ENCODE results near the gene NUP205. TPM values are rescaled to one million over a fixed set of nuclear protein-coding genes. Genes with fewer than 3 reads are reported as not detected.

Gene NUP205
- total RNA-seq, 1 experiment from 2014 or later = 75.1 TPM

- peaks cover 4% of the 10 kb centered on the region for H3K36me3 Mint-ChIP-seq (ENCODE audit: insufficient read depth, unreplicated experiment)
- DNase-seq = no peak
- intact Hi-C loops (cut with micrococcal nuclease; ENCODE audit: unreplicated experiment) = no loop called here
- no peak for TF ChIP-seq CTCF (IDR thresholded peaks at IDR 0.05; ENCODE audit: unreplicated experiment)
- H3K9me3 Mint-ChIP-seq (ENCODE audit: low read depth, unreplicated experiment) = no peaks in the 10 kb centered on the region
- BruUV-seq (replicated peaks) = no TSS peak
- CTCF ChIA-PET = no interaction called here
- H3K4me3 Mint-ChIP-seq (ENCODE audit: low read depth, unreplicated experiment) = no peak overlapping the region
- H3K27ac Mint-ChIP-seq (ENCODE audit: unreplicated experiment) = no peak overlapping the region
- peaks cover 10% of the 10 kb centered on the region for H3K4me1 Mint-ChIP-seq (ENCODE audit: low read depth, unreplicated experiment)
- no peaks in the 10 kb centered on the region for H3K27me3 Mint-ChIP-seq (ENCODE audit: unreplicated experiment)
Observed at GRCh38 chr7:135681762-135682161, 124.0 kb downstream of the NUP205 start.

- H3K36me3 Mint-ChIP-seq (ENCODE audit: insufficient read depth, unreplicated experiment) = peaks cover 4% of the 10 kb centered on the region
- CTCF ChIA-PET = interaction anchor here (0.6 kb wide), 1 partner anchor 199 kb away, joined by 3 read pairs; no protein-coding TSS in a partner anchor
- H3K27ac Mint-ChIP-seq (ENCODE audit: unreplicated experiment) = no peak overlapping the region
Observed at GRCh38 chr7:135682191-135682590, 124.5 kb downstream of the NUP205 start.

GRCh38 chr7:135683609-135684008, 125.9 kb downstream of the NUP205 start:
- CTCF ChIA-PET = interaction anchor here (0.7 kb wide), 1 partner anchor 216 kb away, joined by 6 read pairs; no protein-coding TSS in a partner anchor

More at GRCh38 chr7:135682191-135682590, 124.5 kb downstream of the NUP205 start:
- Mint-ChIP-seq H3K4me3 (ENCODE audit: low read depth, unreplicated experiment) (no peak overlapping the region), H3K4me1 (ENCODE audit: low read depth, unreplicated experiment) (peaks cover 10% of the 10 kb centered on the region), H3K9me3 (ENCODE audit: low read depth, unreplicated experiment) (no peaks in the 10 kb centered on the region), H3K27me3 (ENCODE audit: unreplicated experiment) (no peaks in the 10 kb centered on the region)
- BruUV-seq (replicated peaks) = no TSS peak
- no peak for DNase-seq
- intact Hi-C loops (cut with micrococcal nuclease; ENCODE audit: unreplicated experiment) = no loop called here
- no peak for TF ChIP-seq CTCF (IDR thresholded peaks at IDR 0.05; ENCODE audit: unreplicated experiment)

GRCh38 chr7:135684136-135684535, 126.4 kb downstream of the NUP205 start:
- DNase-seq = no peak
- intact Hi-C loops (cut with micrococcal nuclease; ENCODE audit: unreplicated experiment) = no loop called here
- Mint-ChIP-seq H3K9me3 (ENCODE audit: low read depth, unreplicated experiment) (no peaks in the 10 kb centered on the region), H3K27ac (ENCODE audit: unreplicated experiment) (no peak overlapping the region), H3K27me3 (ENCODE audit: unreplicated experiment) (no peaks in the 10 kb centered on the region), H3K4me1 (ENCODE audit: low read depth, unreplicated experiment) (peaks cover 3% of the 10 kb centered on the region), H3K36me3 (ENCODE audit: insufficient read depth, unreplicated experiment) (peaks cover 4% of the 10 kb centered on the region), H3K4me3 (ENCODE audit: low read depth, unreplicated experiment) (no peak overlapping the region)
- BruUV-seq (replicated peaks) = no TSS peak
- TF ChIP-seq CTCF (IDR thresholded peaks at IDR 0.05; ENCODE audit: unreplicated experiment) = no peak
- CTCF ChIA-PET = no interaction called here

More at GRCh38 chr7:135683609-135684008, 125.9 kb downstream of the NUP205 start:
- intact Hi-C loops (cut with micrococcal nuclease; ENCODE audit: unreplicated experiment) = no loop called here
- TF ChIP-seq CTCF (IDR thresholded peaks at IDR 0.05; ENCODE audit: unreplicated experiment) = no peak
- BruUV-seq (replicated peaks) = no TSS peak
- Mint-ChIP-seq H3K27ac (ENCODE audit: unreplicated experiment) (no peak overlapping the region), H3K27me3 (ENCODE audit: unreplicated experiment) (no peaks in the 10 kb centered on the region), H3K4me3 (ENCODE audit: low read depth, unreplicated experiment) (no peak overlapping the region), H3K36me3 (ENCODE audit: insufficient read depth, unreplicated experiment) (peaks cover 4% of the 10 kb centered on the region), H3K9me3 (ENCODE audit: low read depth, unreplicated experiment) (no peaks in the 10 kb centered on the region), H3K4me1 (ENCODE audit: low read depth, unreplicated experiment) (peaks cover 8% of the 10 kb centered on the region)
- no peak for DNase-seq

Measured in Calu3 (cell line).